HG02852 (cell line): ENCODE measurements around the gene VRTN.
A peak's percentile ranks its signal among the peaks of the same experiment; 100 is the strongest.

Source experiments
- ATAC-seq: cut with Tn5 transposase; IDR thresholded peaks from one replicate; pipeline ENCODE4 v1.9.1; 2021; ENCODE audit warnings: mild to moderate bottlenecking, moderate library complexity; ENCODE audit not compliant: unreplicated experiment

Gene VRTN

GRCh38 chr14:74392616-74393570 is 44.6 kb downstream of the VRTN start:
- no peak for ATAC-seq

GRCh38 chr14:74394549-74394948 is 46.3 kb downstream of the VRTN start:
- ATAC-seq, result no peak

- no peak for ATAC-seq
Measured at GRCh38 chr14:74395094-74395493, 46.8 kb downstream of the VRTN start.

DNA sequence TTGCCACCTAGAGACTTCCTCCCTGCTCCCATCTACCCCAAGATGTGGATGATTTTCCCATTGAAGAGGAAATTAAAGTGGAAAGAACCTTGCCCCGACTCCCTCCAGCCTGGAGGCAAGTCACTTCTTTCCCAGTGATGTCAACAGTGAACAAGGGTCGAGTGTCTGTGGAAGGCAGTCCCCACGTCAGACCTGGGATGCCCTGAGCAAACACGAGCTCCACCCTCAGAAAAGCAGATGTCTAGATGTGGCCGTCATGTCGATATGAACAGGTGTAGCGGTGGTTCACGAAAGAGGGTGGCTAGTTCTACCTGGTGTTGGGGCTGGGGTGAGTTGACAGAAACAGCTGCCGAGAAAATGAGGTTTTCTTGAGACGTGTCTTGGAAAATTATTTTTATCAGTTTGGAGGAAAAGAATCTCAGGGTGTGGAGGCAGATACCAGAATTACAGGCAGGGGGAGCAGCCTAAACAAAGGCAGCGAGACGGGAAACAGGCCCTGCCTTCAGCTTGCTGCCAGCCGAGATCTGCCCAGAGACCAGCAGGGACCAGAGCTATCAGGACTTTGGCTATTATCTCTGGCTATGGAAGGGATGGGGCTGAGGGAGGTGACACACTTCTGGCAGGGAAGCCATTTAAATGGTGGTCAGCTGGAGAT is 51.9 kb downstream of the VRTN start:
- no peak for ATAC-seq

DNA sequence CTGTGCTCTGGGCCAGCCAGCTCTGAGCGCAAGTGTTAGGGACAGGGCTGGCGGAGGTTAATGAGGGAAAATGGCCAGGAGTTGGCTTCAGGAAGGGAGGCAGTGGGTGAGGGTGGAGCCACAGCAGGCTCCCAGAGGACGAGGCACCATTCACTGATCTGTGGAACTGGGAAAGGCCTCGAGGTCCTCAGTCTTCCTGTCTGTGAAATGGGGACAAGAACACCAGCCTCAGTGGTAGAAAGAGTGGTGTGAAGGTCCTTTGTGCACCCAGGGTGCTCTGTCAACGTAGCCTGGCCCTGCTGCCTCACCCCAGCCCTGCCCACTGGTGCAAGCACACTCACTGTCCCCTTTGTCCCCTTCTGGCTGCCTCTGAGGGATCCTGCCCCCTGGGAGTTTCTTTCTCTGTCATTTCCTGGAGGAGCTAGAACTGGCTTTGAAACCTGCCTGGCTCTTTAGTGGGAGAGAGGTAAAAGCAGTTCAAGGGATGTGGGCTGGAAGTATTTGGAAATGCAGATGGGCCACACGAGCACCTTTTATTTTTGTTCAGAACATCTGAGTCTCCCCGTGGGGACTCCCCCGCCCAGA is 52.7 kb downstream of the VRTN start:
- no peak for ATAC-seq

GRCh38 chr14:74401504-74402241 is 53.4 kb downstream of the VRTN start:
- ATAC-seq, result peak; percentile 63

GRCh38 chr14:74402401-74403251 is 54.4 kb downstream of the VRTN start:
- ATAC-seq, result no peak

DNA sequence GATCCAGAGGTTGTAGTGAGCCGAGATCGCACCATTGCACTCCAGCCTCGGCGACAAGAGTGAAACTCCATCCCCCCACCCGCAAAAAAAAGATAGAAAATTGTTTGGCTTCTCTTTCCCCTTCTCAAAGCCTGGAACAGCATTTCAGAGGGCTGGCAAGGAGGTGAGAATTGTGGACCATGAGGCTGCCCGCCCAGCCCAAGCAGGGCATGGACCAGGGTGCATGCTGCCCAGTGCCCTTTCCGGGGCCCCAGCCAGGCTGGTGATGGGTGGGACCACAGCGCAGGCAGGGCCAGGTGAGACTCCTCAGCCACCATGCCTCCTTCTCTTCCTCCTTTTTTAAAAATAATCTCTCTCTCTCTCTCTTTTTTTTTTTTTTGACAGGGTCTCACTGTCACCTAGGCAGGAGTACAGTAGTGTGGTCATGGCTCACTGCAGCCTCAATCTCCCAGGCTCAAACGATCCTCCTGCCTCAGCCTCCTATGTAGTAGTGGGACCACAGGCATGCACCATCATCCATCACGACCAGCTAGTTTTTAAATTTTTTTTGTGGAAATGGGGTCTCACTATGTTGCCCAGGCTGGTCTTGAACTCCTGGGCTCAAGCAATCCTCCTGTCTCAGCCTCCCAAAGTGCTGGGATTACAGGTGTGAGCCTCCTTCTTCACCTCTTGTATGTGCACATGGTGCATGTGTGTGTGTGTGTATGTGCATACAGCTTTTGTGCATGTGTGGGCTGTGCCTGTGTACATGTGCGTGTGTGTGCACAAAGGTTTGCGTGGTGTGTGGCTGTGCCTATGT is 55.5 kb downstream of the VRTN start:
- no peak for ATAC-seq

- no peak for ATAC-seq
Measured at GRCh38 chr14:74404435-74404834, 56.2 kb downstream of the VRTN start.

- ATAC-seq, result no peak
Measured at GRCh38 chr14:74405663-74406062, 57.4 kb downstream of the VRTN start.

- ATAC-seq, result no peak
Measured at GRCh38 chr14:74407021-74407800, 58.9 kb downstream of the VRTN start.

DNA sequence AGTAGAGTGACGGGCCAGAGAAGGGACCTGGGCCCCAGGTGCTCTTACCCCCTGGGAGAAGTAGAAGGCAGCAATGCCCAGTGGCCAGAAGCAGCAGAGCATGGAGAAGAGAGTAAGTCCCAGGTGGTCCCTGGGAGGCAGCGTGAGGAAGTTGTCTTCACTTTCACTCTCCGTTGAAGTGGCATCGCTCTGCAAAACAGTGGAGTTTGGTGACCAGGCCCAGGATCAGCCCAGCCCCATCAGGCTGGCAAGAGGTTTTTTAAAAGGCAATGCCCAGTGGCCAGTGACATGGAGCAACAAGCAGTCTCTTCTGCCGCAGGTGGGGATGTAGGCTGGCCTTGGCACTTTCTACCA is 59.5 kb downstream of the VRTN start:
- no peak for ATAC-seq

DNA sequence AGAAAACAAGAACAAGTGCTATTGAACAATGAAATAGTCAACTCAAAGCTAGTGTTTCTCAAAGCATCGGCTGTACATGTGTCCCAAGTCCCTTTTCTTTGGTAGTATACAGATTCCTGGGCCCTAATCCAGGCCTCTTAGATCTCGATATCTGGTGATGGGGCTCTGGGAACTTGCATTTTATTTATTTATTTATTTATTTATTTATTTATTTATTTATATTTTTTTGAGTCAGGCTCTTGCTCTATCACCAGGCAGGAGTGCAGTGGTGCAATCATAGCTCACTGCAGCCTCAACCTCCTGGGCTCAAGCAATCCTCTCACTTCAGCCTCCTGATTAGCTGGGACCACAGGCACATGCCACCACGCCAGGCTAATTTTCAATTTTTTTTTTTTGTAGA is 60.6 kb downstream of the VRTN start:
- ATAC-seq, result no peak

DNA sequence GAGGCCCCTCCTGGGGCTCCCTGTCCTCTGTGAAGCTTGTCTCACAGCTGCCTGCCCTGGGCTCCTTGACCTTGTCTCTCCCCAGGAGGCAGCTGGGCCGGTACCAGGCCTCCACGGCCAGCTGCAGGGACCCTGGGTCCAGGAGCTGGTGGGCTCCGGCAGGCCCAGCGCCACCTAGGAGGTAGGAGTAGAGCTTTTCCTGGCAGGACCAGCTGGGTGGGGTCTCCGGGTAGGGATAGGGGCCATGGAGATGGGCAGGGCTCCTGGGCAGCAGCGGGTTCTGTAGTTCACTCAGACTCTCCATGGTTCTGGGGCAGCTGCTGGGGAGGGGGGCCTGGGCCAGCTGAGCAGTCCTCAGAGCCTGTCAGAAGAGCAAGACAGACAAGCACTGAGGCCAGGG is 61.2 kb downstream of the VRTN start:
- no peak for ATAC-seq
